PC-9 (cell line): Measurements from ENCODE around the gene DOCK1. TPM values are rescaled to one million over a fixed set of nuclear protein-coding genes. Genes with fewer than 3 reads are reported as not detected.

Experiments used
- BruUV-seq: library from RNA; stranded (reverse); fragments of 400-500 nt; replicated peaks from 2 replicates; lab custom pipeline; 2021; lab: Mats Ljungman, UMichigan
- CTCF ChIA-PET: fragments of 300-600 bp; sonication (Branson Sonifier 250); formaldehyde crosslinking; loops from one replicate; lab custom pipeline; 2022; ENCODE audit warnings: antibody characterized with exemption; lab: Charles Lee
- POLR2A ChIA-PET: fragments of 300-600 bp; sonication (Branson Sonifier 250); formaldehyde crosslinking; loops from one replicate; lab custom pipeline; 2022; ENCODE audit warnings: antibody characterized with exemption; ENCODE audit not compliant: unreplicated experiment; lab: Charles Lee
- DNase-seq, 2 experiments: peaks; one replicate each; pipeline versions ENCODE4 v3.0.0 to v3.0.0-alpha.2; 2015 to 2022; ENCODE audit warnings: mixed read lengths in 1 of 2
- H2AFZ ChIP-seq: fragments of 200-600 bp; sonication (generic); 2 replicates; pipeline ENCODE4 v1.8.1; 2017; ENCODE audit warnings: antibody characterized with exemption
- H3F3A ChIP-seq: fragments of 200-600 bp; sonication (generic); 2 replicates; pipeline ENCODE4 v1.8.1; 2017; ENCODE audit warnings: antibody characterized with exemption, mild to moderate bottlenecking, low read depth; ENCODE audit not compliant: insufficient read depth
- H3K27ac ChIP-seq: fragments of 200-600 bp; sonication (generic); 2 replicates; pipeline ENCODE4 v1.6.1; 2016; ENCODE audit warnings: mixed run types
- H3K27me3 ChIP-seq: fragments of 200-600 bp; sonication (generic); 2 replicates; pipeline ENCODE4 v1.6.1; 2016; ENCODE audit warnings: low read depth, mixed run types; ENCODE audit not compliant: insufficient read depth
- H3K36me3 ChIP-seq: fragments of 200-600 bp; sonication (generic); 2 replicates; pipeline ENCODE4 v1.6.1; 2016; ENCODE audit warnings: low read depth, mixed run types
- H3K4me1 ChIP-seq: fragments of 200-600 bp; sonication (generic); replicated peaks from 2 replicates; pipeline ENCODE4 v1.6.1; 2016; ENCODE audit warnings: mixed run types; ENCODE audit not compliant: insufficient read depth
- H3K4me2 ChIP-seq: fragments of 200-600 bp; sonication (generic); 2 replicates; pipeline ENCODE4 v1.6.1; 2017; ENCODE audit warnings: mixed run types
- H3K4me3 ChIP-seq: fragments of 200-600 bp; sonication (generic); 2 replicates; pipeline ENCODE4 v1.6.1; 2016; ENCODE audit warnings: mixed run types
- H3K79me2 ChIP-seq: fragments of 200-600 bp; sonication (generic); 2 replicates; pipeline ENCODE4 v1.6.1; 2017; ENCODE audit warnings: low read depth, mixed run types
- H3K9me2 ChIP-seq: fragments of 200-600 bp; sonication (generic); 2 replicates; pipeline ENCODE4 v1.8.1; 2017; ENCODE audit warnings: mild to moderate bottlenecking; ENCODE audit not compliant: insufficient read depth
- H3K9me3 ChIP-seq: fragments of 200-600 bp; sonication (generic); 2 replicates; pipeline ENCODE4 v1.8.1; 2016; ENCODE audit warnings: low read depth; ENCODE audit not compliant: insufficient read depth
- H4K20me1 ChIP-seq: fragments of 200-600 bp; sonication (generic); 2 replicates; pipeline ENCODE4 v1.8.1; 2017; ENCODE audit not compliant: insufficient read depth
- CTCF ChIP-seq: fragments of 200-600 bp; sonication (generic); conservative IDR thresholded peaks from 2 replicates; pipeline ENCODE4 v1.6.1; 2017; ENCODE audit warnings: mixed run types, antibody characterized with exemption, mild to moderate bottlenecking, moderate library complexity
- EZH2 ChIP-seq: fragments of 200-600 bp; sonication (generic); IDR thresholded peaks from 2 replicates; pipeline ENCODE4 v1.8.0; 2017; ENCODE audit warnings: antibody characterized with exemption, low read depth
- intact Hi-C: fragments of 100-400 bp; cut with micrococcal nuclease; formaldehyde crosslinking; loops from one replicate; pipeline ENCODE4 v1.10.0; 2022; ENCODE audit not compliant: unreplicated experiment
- total RNA-seq: library from RNA; stranded (reverse); gene quantifications from 2 replicates; pipeline ENCODE4 v1.2.3, GENCODE V29; 2021

Gene DOCK1
- total RNA-seq, 1 experiment from 2014 or later = 24.8 TPM

GRCh38 chr10:127033216-127034033, 128.2 kb downstream of the DOCK1 start:
- ChIA-PET CTCF (no interaction called here), POLR2A (no interaction called here)
- no peaks in the 10 kb centered on the region for H3K9me2 ChIP-seq
- H3K79me2 ChIP-seq = no peaks in the 10 kb centered on the region
- no peak for DNase-seq
- no peaks in the 10 kb centered on the region for H3K27me3 ChIP-seq
- intact Hi-C loops = no loop called here
- no peak overlapping the region for H2AFZ ChIP-seq
- BruUV-seq = no TSS peak
- no peak overlapping the region for H3K27ac ChIP-seq
- no peaks in the 10 kb centered on the region for H3K36me3 ChIP-seq
- no peak overlapping the region for H3K4me2 ChIP-seq
- TF ChIP-seq CTCF = no peak
- TF ChIP-seq EZH2 = no peak
- no peaks in the 10 kb centered on the region for H3K9me3 ChIP-seq
- no peak overlapping the region for H3K4me3 ChIP-seq
- H4K20me1 ChIP-seq = no peaks in the 10 kb centered on the region
- no peaks in the 10 kb centered on the region for H3K4me1 ChIP-seq
- H3F3A ChIP-seq = no peaks in the 10 kb centered on the region

- Histone ChIP-seq H4K20me1 (no peaks in the 10 kb centered on the region), H2AFZ (no peak overlapping the region), H3K36me3 (no peaks in the 10 kb centered on the region), H3K79me2 (no peaks in the 10 kb centered on the region), H3K27ac (no peak overlapping the region), H3K4me3 (no peak overlapping the region), H3K4me1 (no peaks in the 10 kb centered on the region), H3K9me2 (no peaks in the 10 kb centered on the region), H3F3A (no peaks in the 10 kb centered on the region), H3K4me2 (no peak overlapping the region), H3K9me3 (no peaks in the 10 kb centered on the region), H3K27me3 (no peaks in the 10 kb centered on the region)
- DNase-seq = no peak
- intact Hi-C loops = no loop called here
- no TSS peak for BruUV-seq
- ChIA-PET POLR2A (no interaction called here), CTCF (no interaction called here)
- TF ChIP-seq CTCF (no peak), EZH2 (no peak)
These were observed 128.9 kb downstream of the DOCK1 start for GRCh38 chr10:127034034-127034633.

GRCh38 chr10:127034790-127035189, 129.6 kb downstream of the DOCK1 start:
- Histone ChIP-seq H3K27ac (no peak overlapping the region), H3K9me3 (no peaks in the 10 kb centered on the region), H2AFZ (no peak overlapping the region), H3K4me1 (no peaks in the 10 kb centered on the region), H3F3A (no peaks in the 10 kb centered on the region), H3K36me3 (no peaks in the 10 kb centered on the region), H3K4me3 (no peak overlapping the region), H3K9me2 (no peaks in the 10 kb centered on the region), H4K20me1 (no peaks in the 10 kb centered on the region), H3K4me2 (no peak overlapping the region), H3K79me2 (no peaks in the 10 kb centered on the region), H3K27me3 (no peaks in the 10 kb centered on the region)
- ChIA-PET POLR2A (no interaction called here), CTCF (no interaction called here)
- intact Hi-C loops = no loop called here
- BruUV-seq = no TSS peak
- no peak for DNase-seq
- no peak for TF ChIP-seq EZH2
- TF ChIP-seq CTCF = no peak
